Fibroblast of lung (primary cell): ENCODE data around the gene NAA16. TPM values are rescaled to one million over a fixed set of nuclear protein-coding genes. Genes with fewer than 3 reads are reported as not detected.
A peak's percentile ranks its signal among the peaks of the same experiment; 100 is the strongest.

Source experiments
- DNase-seq, 2 donors: peaks; one replicate each; pipeline versions ENCODE4 v3.0.0 to v3.0.0-alpha.2; 2010; ENCODE audit warnings: low read depth in 2 of 2
- H2AFZ ChIP-seq: 2 replicates; pipeline ENCODE4 v1.5.1; 2012; ENCODE audit warnings: low read length, control low read depth, inconsistent platforms
- H3K27ac ChIP-seq: 2 replicates; pipeline ENCODE4 v1.5.1; 2011; ENCODE audit warnings: low read length, control low read depth; ENCODE audit not compliant: insufficient read depth
- H3K27me3 ChIP-seq: 2 replicates; pipeline ENCODE4 v1.5.1; 2011; ENCODE audit warnings: mild to moderate bottlenecking, low read length; ENCODE audit not compliant: control insufficient read depth, insufficient read depth
- H3K36me3 ChIP-seq: 2 replicates; pipeline ENCODE4 v1.5.1; 2011; ENCODE audit warnings: low read length; ENCODE audit not compliant: control insufficient read depth, insufficient read depth
- H3K4me1 ChIP-seq: 2 replicates; pipeline ENCODE4 v1.5.1; 2011; ENCODE audit warnings: low read length; ENCODE audit not compliant: control insufficient read depth, insufficient read depth; ENCODE audit errors: extremely low read depth
- H3K4me2 ChIP-seq: 2 replicates; pipeline ENCODE4 v1.5.1; 2011; ENCODE audit warnings: low read length, control low read depth; ENCODE audit not compliant: insufficient read depth; ENCODE audit errors: extremely low read depth
- H3K4me3 ChIP-seq, 4 experiments: fragments of 200-600 bp in 1 of 4; sonication (generic) in 1 of 4; replicated peaks in 1 of 4; 2 replicates each; pipeline ENCODE4 v1.5.1; 2011 to 2016; ENCODE audit warnings: low read length in 4 of 4, low read depth in 3 of 4, mild to moderate bottlenecking in 3 of 4, control low read depth in 2 of 4, inconsistent platforms in 1 of 4, mixed read lengths in 1 of 4; ENCODE audit not compliant: insufficient read depth in 1 of 4; ENCODE audit errors: control extremely low read depth in 1 of 4
- H3K79me2 ChIP-seq: 2 replicates; pipeline ENCODE4 v1.5.1; 2012; ENCODE audit warnings: mild to moderate bottlenecking, low read length, inconsistent platforms; ENCODE audit not compliant: control insufficient read depth, insufficient read depth
- H3K9ac ChIP-seq: 2 replicates; pipeline ENCODE4 v1.5.1; 2011; ENCODE audit warnings: mild to moderate bottlenecking, low read length, control low read depth; ENCODE audit not compliant: insufficient read depth
- H3K9me3 ChIP-seq: 2 replicates; pipeline ENCODE4 v1.5.1; 2012; ENCODE audit warnings: low read depth, low read length; ENCODE audit not compliant: control insufficient read depth, insufficient read depth
- H4K20me1 ChIP-seq: 2 replicates; pipeline ENCODE4 v1.5.1; 2011; ENCODE audit warnings: low read length; ENCODE audit not compliant: control insufficient read depth, insufficient read depth; ENCODE audit errors: extremely low read depth
- CTCF ChIP-seq, 2 donors: IDR thresholded peaks in 1 of 2; conservative IDR thresholded peaks in 1 of 2; 1 replicate in 1 of 2; 2 replicates in 1 of 2; pipeline ENCODE4 v1.5.1; 2011 to 2012; ENCODE audit warnings: low read length in 2 of 2, control low read depth in 1 of 2, inconsistent platforms in 1 of 2, low read depth in 1 of 2, mild to moderate bottlenecking in 1 of 2
- EZH2 ChIP-seq: IDR thresholded peaks from 2 replicates; pipeline ENCODE4 v1.5.1; 2012; ENCODE audit warnings: low read length, control low read depth, mild to moderate bottlenecking; ENCODE audit errors: missing control alignments
- polyA plus RNA-seq, 2 donors: library from polyadenylated mRNA; depleted of rRNA in 1 of 2; stranded (reverse) in 1 of 2; unstranded in 1 of 2; fragments of >200 nt; gene quantifications; 2 replicates each; pipeline ENCODE4 v1.2.1, GENCODE V29; 2011 to 2012; ENCODE audit warnings: missing spikeins in 1 of 2
- total RNA-seq: library from RNA; depleted of rRNA; stranded (reverse); fragments of >200 nt; gene quantifications from 2 replicates; pipeline ENCODE4 v1.2.1, GENCODE V29; 2014

NAA16 gene
- total and polyA plus RNA-seq, 2 donors (not counting 1 experiment from before 2014, with no cell fraction given) = 7.9 to 8.3 TPM

DNA sequence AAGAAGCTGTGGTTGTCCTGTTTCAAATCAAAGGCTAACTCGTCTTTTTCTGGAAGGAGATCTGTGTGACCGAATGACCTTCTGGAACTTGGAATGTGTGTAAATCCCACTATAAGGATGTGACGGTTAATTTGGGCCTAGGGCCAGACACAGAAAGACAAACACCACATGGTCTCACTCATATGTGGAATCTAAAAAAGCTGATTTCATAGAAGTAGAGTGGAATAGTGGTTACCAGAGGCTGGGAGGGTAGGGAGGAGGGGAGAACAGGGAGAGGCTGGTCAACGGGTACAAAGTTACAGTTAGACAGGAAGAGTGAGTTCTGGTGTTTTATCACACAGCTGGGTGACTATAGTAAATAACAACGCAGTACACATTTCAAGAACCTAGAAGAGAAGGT is 107.0 kb downstream of the NAA16 start:
- Histone ChIP-seq H3K9ac (no peak overlapping the region), H3K4me3 (no peak overlapping the region), H3K9me3 (no peaks in the 10 kb centered on the region), H2AFZ (no peak overlapping the region), H4K20me1 (no peaks in the 10 kb centered on the region), H3K27me3 (no peaks in the 10 kb centered on the region), H3K27ac (no peak overlapping the region), H3K4me2 (no peak overlapping the region), H3K79me2 (no peaks in the 10 kb centered on the region), H3K4me1 (peaks cover 2% of the 10 kb centered on the region), H3K36me3 (no peaks in the 10 kb centered on the region)
- TF ChIP-seq CTCF (conservative IDR thresholded peaks at IDR 0.05 in 1 of 2, IDR thresholded peaks at IDR 0.05 in 1 of 2; ENCODE audit: low read depth in 1 of 2, low read length in 2 of 2) = no peak
- TF ChIP-seq EZH2 = no peak
- DNase-seq = peak; percentile 89

- Histone ChIP-seq H3K9ac (no peak overlapping the region), H3K4me3 (no peak overlapping the region), H3K36me3 (no peaks in the 10 kb centered on the region), H3K27ac (no peak overlapping the region), H3K4me2 (no peak overlapping the region), H3K27me3 (no peaks in the 10 kb centered on the region), H2AFZ (no peak overlapping the region), H3K79me2 (no peaks in the 10 kb centered on the region), H3K4me1 (peaks cover 2% of the 10 kb centered on the region), H4K20me1 (no peaks in the 10 kb centered on the region), H3K9me3 (no peaks in the 10 kb centered on the region)
- no peak for TF ChIP-seq CTCF (conservative IDR thresholded peaks at IDR 0.05 in 1 of 2, IDR thresholded peaks at IDR 0.05 in 1 of 2; ENCODE audit: low read depth in 1 of 2, low read length in 2 of 2)
- TF ChIP-seq EZH2 = no peak
- no peak for DNase-seq
Measured at GRCh38 chr13:41418731-41419130, 107.7 kb downstream of the NAA16 start.

DNA sequence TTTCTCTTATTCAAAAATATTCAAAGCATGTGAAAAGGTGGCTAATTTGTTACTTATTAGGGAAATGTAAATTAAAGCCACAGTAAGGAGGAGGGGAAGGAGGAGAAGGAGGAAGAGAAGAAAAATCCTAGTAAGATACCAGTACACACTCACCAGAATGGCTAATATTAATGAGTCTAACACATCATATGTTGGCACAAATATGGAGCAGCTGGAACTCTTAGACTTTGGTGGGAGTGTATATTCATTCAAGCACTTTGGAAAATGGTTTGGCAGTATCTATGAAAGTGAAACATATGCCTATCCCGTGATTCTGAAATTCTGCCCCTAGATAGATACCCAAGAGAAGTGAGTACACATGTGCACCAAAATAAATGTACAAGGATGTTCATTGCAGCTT is 108.1 kb downstream of the NAA16 start:
- Histone ChIP-seq H3K9ac (no peak overlapping the region), H3K4me1 (peaks cover 2% of the 10 kb centered on the region), H2AFZ (no peak overlapping the region), H3K4me3 (no peak overlapping the region), H3K79me2 (no peaks in the 10 kb centered on the region), H3K4me2 (no peak overlapping the region), H3K9me3 (no peaks in the 10 kb centered on the region), H3K27me3 (no peaks in the 10 kb centered on the region), H3K36me3 (no peaks in the 10 kb centered on the region), H3K27ac (no peak overlapping the region), H4K20me1 (no peaks in the 10 kb centered on the region)
- TF ChIP-seq CTCF (conservative IDR thresholded peaks at IDR 0.05 in 1 of 2, IDR thresholded peaks at IDR 0.05 in 1 of 2; ENCODE audit: low read depth in 1 of 2, low read length in 2 of 2) = no peak
- TF ChIP-seq EZH2 = no peak
- peak in 1 of 2 donors; percentile 36 for DNase-seq
